ENCODE measurements around the gene SFXN5. TPM values are rescaled to one million over a fixed set of nuclear protein-coding genes. Genes with fewer than 3 reads are reported as not detected.

Gene SFXN5, protein sequence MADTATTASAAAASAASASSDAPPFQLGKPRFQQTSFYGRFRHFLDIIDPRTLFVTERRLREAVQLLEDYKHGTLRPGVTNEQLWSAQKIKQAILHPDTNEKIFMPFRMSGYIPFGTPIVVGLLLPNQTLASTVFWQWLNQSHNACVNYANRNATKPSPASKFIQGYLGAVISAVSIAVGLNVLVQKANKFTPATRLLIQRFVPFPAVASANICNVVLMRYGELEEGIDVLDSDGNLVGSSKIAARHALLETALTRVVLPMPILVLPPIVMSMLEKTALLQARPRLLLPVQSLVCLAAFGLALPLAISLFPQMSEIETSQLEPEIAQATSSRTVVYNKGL
- 9.6 to 14.6 TPM (median 12.7 TPM) in 5 replicates for total RNA-seq (2022; extraction: Qiagen RNA extraction)

GRCh38 chr2:73071360-73072128 lies at the start of gene SFXN5:
Gene SFXN5 (minus strand): TSS chr2:73071712. CDS start chr2:73071705, 7 bp downstream.

GRCh38 chr2:73112913-73113854 lies 41.7 kb upstream of the SFXN5 start, which contains the start of gene RAB11FIP5:
Gene RAB11FIP5 (minus strand): TSS chr2:73112948. CDS start chr2:73112777, 171 bp downstream.

GRCh38 chr2:72917138-72917876 lies 154.2 kb downstream of the SFXN5 start, which contains the start of gene EMX1:
Gene EMX1 (plus strand): TSS chr2:72917519. CDS start chr2:72917853, 334 bp downstream.

Other genes with a start within 250 kb of the SFXN5 start
- 7.8 to 10.2 TPM (median 9.8 TPM) in 5 replicates for gene EXOC6B, start 245.7 kb downstream of the SFXN5 start, total RNA-seq (2022; extraction: Qiagen RNA extraction)
- 94.4 to 129 TPM (median 113 TPM) in 5 replicates for gene SPR, start 184.3 kb downstream of the SFXN5 start, total RNA-seq (2022; extraction: Qiagen RNA extraction)
- 0.07 to 0.28 TPM (median 0.21 TPM) in 4 of 5 replicates, not detected in the other for gene EMX1, start 154.2 kb downstream of the SFXN5 start, total RNA-seq (2022; extraction: Qiagen RNA extraction)
- 29.2 to 34.5 TPM (median 32.8 TPM) in 5 replicates for gene RAB11FIP5, start 41.2 kb upstream of the SFXN5 start, total RNA-seq (2022; extraction: Qiagen RNA extraction)
- gene NOTO, start 130.9 kb upstream of the SFXN5 start, total RNA-seq (2022; extraction: Qiagen RNA extraction): 0.02 TPM in 3 of 5 replicates, not detected in the others
- 50.3 to 57.7 TPM (median 53.9 TPM) in 5 replicates for gene SMYD5, start 142.5 kb upstream of the SFXN5 start, total RNA-seq (2022; extraction: Qiagen RNA extraction)
- 18.4 to 23.8 TPM (median 22.4 TPM) in 5 replicates for gene PRADC1, start 161.5 kb upstream of the SFXN5 start, total RNA-seq (2022; extraction: Qiagen RNA extraction)
- 634 to 838 TPM (median 651 TPM) in 5 replicates for gene CCT7, start 162.6 kb upstream of the SFXN5 start, total RNA-seq (2022; extraction: Qiagen RNA extraction)
- 3.9 to 5.6 TPM (median 4.4 TPM) in 5 replicates for gene FBXO41, start 212.8 kb upstream of the SFXN5 start, total RNA-seq (2022; extraction: Qiagen RNA extraction)
- 0.09 to 0.27 TPM (median 0.12 TPM) in 5 replicates for gene EGR4, start 221.8 kb upstream of the SFXN5 start, total RNA-seq (2022; extraction: Qiagen RNA extraction)

Data from A549 treated with dexamethasone at 1 μM for 4 hours (cell line).